Upper lobe of right lung (tissue), 1 donor: ENCODE measurements around the gene MAGEA1. TPM values are rescaled to one million over a fixed set of nuclear protein-coding genes. Genes with fewer than 3 reads are reported as not detected.
"Not testable (repeated sequence)": the region's sequence is repeated elsewhere in the genome, so short reads cannot be mapped to it uniquely, and the experiment has no call there.

Experiments
- ATAC-seq: fragments of 200-7000 bp; cut with Tn5 transposase; one replicate; pipeline ENCODE4 v1.9.1; 2020; ENCODE audit warnings: mild to moderate bottlenecking, moderate library complexity
- DNase-seq: peaks from one replicate; pipeline ENCODE4 v3.0.0-alpha.2; 2020
- H3K27ac ChIP-seq: fragments of 200-600 bp; one replicate; pipeline ENCODE4 v1.8.0; 2022
- H3K27me3 ChIP-seq: fragments of 200-600 bp; one replicate; pipeline ENCODE4 v1.8.0; 2022; ENCODE audit warnings: mild to moderate bottlenecking
- H3K36me3 ChIP-seq: fragments of 200-600 bp; one replicate; pipeline ENCODE4 v1.8.0; 2022
- H3K4me1 ChIP-seq: fragments of 200-600 bp; one replicate; pipeline ENCODE4 v1.8.0; 2022
- H3K4me3 ChIP-seq: fragments of 200-600 bp; one replicate; pipeline ENCODE4 v1.8.0; 2022; ENCODE audit warnings: mild to moderate bottlenecking
- H3K9me3 ChIP-seq: fragments of 200-600 bp; one replicate; pipeline ENCODE4 v1.8.0; 2022
- CTCF ChIP-seq: fragments of 200-600 bp; IDR thresholded peaks from one replicate; pipeline ENCODE4 v1.8.0; 2022; ENCODE audit warnings: antibody characterized with exemption
- intact Hi-C: fragments of 100-400 bp; cut with DNase I; formaldehyde crosslinking; loops from one replicate; pipeline ENCODE4 v1.11.0; 2022
- total RNA-seq: library from RNA; stranded (reverse); fragmentation: NEBNext Ultra II Directional; extraction: Animal tissue kit (Norgen Biotek cat#: 25700); gene quantifications from one replicate; pipeline ENCODE4 v1.2.1, GENCODE V29; 2021
- donor health status: DM: no; HTN: yes; CAD: no; lungs with severe emphysema.

Gene MAGEA1
- total RNA-seq, 1 donor from 2014 or later, result not detected

GRCh38 chrX:153161952-153162351 is 17.1 kb upstream of the MAGEA1 start:
- Histone ChIP-seq H3K27me3 (no peaks in the 10 kb centered on the region), H3K4me1 (no peaks in the 10 kb centered on the region), H3K36me3 (no peaks in the 10 kb centered on the region), H3K27ac (no peak overlapping the region), H3K9me3 (no peaks in the 10 kb centered on the region), H3K4me3 (no peak overlapping the region)
- DNase-seq (no peak), ATAC-seq (no peak)
- intact Hi-C loops, result no loop called here
- TF ChIP-seq CTCF, result no peak

GRCh38 chrX:153164733-153165132 is 14.4 kb upstream of the MAGEA1 start:
- TF ChIP-seq CTCF, result no peak
- H3K9me3 ChIP-seq, result no peaks in the 10 kb centered on the region
- ATAC-seq (no peak), DNase-seq (no peak)
- H3K27ac ChIP-seq, result no peak overlapping the region
- no peak overlapping the region for H3K4me3 ChIP-seq
- no peaks in the 10 kb centered on the region for H3K4me1 ChIP-seq
- H3K27me3 ChIP-seq, result no peaks in the 10 kb centered on the region
- no peaks in the 10 kb centered on the region for H3K36me3 ChIP-seq
- intact Hi-C loops, result no loop called here

GRCh38 chrX:153168423-153168822 is 10.7 kb upstream of the MAGEA1 start:
- H3K27me3 ChIP-seq, H3K4me3 ChIP-seq, H3K36me3 ChIP-seq, intact Hi-C loops, H3K4me1 ChIP-seq, H3K9me3 ChIP-seq, DNase-seq, H3K27ac ChIP-seq, ATAC-seq: not testable (repeated sequence)

- DNase-seq (no peak), ATAC-seq (no peak)
- Histone ChIP-seq H3K27me3 (no peaks in the 10 kb centered on the region), H3K9me3 (no peaks in the 10 kb centered on the region), H3K27ac (no peak overlapping the region), H3K4me1 (no peaks in the 10 kb centered on the region), H3K4me3 (no peak overlapping the region), H3K36me3 (no peaks in the 10 kb centered on the region)
- intact Hi-C loops, result no loop called here
- TF ChIP-seq CTCF, result no peak
Observed at GRCh38 chrX:153181822-153182221, 2.7 kb downstream of the MAGEA1 start.

GRCh38 chrX:153184787-153185186 is 5.7 kb downstream of the MAGEA1 start:
- H3K4me1 ChIP-seq, result no peaks in the 10 kb centered on the region
- H3K36me3 ChIP-seq, result no peaks in the 10 kb centered on the region
- H3K9me3 ChIP-seq, result no peaks in the 10 kb centered on the region
- ATAC-seq, result peak; percentile 47
- no peak overlapping the region for H3K4me3 ChIP-seq
- intact Hi-C loops, result no loop called here
- no peak overlapping the region for H3K27ac ChIP-seq
- H3K27me3 ChIP-seq, result no peaks in the 10 kb centered on the region
- no peak for TF ChIP-seq CTCF
- DNase-seq, result no peak

- DNase-seq (no peak), ATAC-seq (no peak)
- Histone ChIP-seq H3K27me3 (no peaks in the 10 kb centered on the region), H3K9me3 (no peaks in the 10 kb centered on the region), H3K27ac (no peak overlapping the region), H3K4me3 (no peak overlapping the region), H3K4me1 (no peaks in the 10 kb centered on the region), H3K36me3 (no peaks in the 10 kb centered on the region)
- no peak for TF ChIP-seq CTCF
- intact Hi-C loops, result no loop called here
Observed at GRCh38 chrX:153190381-153190780, 11.3 kb downstream of the MAGEA1 start.
